HG02798 (cell line): ENCODE results near the gene STARD7.
A peak's percentile ranks its signal among the peaks of the same experiment; 100 is the strongest.
"Not testable (repeated sequence)": the region's sequence is repeated elsewhere in the genome, so short reads cannot be mapped to it uniquely, and the experiment has no call there.

Experiments used
- ATAC-seq: cut with Tn5 transposase; IDR thresholded peaks from one replicate; pipeline ENCODE4 v1.9.1; 2021; ENCODE audit warnings: mild to moderate bottlenecking; ENCODE audit not compliant: unreplicated experiment, poor library complexity

Gene STARD7

GRCh38 chr2:96236882-96237281 lies 28.3 kb upstream of the STARD7 start:
- ATAC-seq, result no peak

GRCh38 chr2:96233880-96234316 lies 25.3 kb upstream of the STARD7 start:
- peak; percentile 92 for ATAC-seq

- no peak for ATAC-seq
Measured at GRCh38 chr2:96233436-96233835, 24.8 kb upstream of the STARD7 start.

DNA sequence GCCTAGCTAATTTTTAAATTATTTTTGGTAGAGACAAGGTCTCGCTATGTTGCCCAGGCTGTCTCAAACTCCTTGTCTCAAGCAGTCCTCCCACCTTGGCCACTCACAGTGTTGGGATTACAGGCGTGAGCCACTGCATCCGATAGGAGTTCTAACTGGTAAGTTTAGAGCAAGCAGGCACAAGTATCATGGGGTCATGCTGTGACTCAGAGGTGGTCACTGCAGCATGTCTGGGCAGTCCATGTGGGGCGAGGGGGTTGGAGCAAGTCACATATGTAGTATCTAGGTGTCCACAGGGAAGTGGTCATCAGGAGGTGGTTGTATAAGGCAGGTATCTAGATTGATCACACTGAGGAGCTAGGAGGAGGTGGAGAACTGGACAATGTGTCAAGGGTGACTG lies 22.7 kb upstream of the STARD7 start:
- no peak for ATAC-seq

- peak; percentile 70 for ATAC-seq
Measured at GRCh38 chr2:96225016-96225533, 16.4 kb upstream of the STARD7 start.

- ATAC-seq, result not testable (repeated sequence)
Measured at GRCh38 chr2:96221106-96221505, 12.5 kb upstream of the STARD7 start.

DNA sequence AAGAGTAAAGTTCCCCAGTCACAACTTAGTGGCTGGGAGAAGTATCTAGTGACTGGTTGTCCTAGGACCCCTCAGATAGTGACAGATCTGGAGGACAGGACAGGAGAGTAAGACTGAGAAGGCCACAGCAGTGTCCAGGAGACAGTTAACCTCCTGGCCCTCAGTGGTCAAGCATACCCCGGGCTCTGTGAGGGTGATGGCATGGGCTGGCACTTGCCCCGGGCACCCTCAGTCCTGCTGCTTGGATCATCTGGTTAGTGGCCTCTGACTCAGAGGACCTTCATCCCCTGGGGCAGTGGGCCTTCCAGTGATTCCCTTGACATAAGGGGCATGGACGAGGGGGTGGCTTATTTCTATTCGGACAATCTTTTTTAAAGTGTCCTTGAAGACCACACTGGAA lies 11.3 kb upstream of the STARD7 start:
- not testable (repeated sequence) for ATAC-seq

- ATAC-seq, result no peak
Measured at GRCh38 chr2:96218508-96219131, 10.0 kb upstream of the STARD7 start.

- ATAC-seq, result no peak
Measured at GRCh38 chr2:96214554-96214953, 5.9 kb upstream of the STARD7 start.

DNA sequence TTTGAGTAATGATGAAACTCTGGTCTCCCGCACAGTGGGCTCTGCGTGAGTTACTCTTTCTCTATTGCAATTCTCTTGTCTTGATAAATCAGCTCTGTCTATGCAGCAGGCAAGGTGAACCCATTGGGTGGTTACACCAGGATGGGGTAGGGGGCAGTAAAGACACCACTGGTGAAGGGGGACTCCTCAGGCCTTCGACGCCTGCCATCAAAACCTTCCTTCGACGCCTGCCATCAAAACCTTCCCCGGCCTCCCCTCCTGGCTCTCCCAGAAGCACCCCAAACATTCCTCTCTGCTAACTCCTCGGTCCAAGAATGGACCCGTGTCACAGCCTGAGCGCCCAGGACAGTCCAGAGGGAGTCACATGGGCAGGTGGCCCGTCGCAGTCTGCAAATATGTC lies 4.8 kb upstream of the STARD7 start:
- ATAC-seq, result no peak

- no peak for ATAC-seq
Measured at GRCh38 chr2:96212339-96212738, 3.7 kb upstream of the STARD7 start.

DNA sequence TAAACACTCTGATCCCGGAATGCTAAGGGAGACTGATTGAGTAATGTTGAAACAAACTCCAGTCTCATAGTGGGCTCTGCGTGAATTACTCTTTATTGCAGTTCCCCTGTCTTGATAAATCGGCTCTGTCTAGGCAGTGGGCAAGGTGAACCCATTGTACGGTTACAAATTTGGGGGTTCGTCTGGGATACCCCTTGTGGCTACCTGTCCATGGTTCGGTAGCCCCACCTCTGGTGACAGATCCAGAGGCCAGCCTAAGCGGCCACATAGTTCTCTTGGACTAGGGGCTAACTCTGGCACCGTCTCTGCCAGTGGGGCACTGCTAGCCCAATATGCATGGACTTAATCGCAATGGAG lies 1.1 kb upstream of the STARD7 start:
- ATAC-seq, result no peak

DNA sequence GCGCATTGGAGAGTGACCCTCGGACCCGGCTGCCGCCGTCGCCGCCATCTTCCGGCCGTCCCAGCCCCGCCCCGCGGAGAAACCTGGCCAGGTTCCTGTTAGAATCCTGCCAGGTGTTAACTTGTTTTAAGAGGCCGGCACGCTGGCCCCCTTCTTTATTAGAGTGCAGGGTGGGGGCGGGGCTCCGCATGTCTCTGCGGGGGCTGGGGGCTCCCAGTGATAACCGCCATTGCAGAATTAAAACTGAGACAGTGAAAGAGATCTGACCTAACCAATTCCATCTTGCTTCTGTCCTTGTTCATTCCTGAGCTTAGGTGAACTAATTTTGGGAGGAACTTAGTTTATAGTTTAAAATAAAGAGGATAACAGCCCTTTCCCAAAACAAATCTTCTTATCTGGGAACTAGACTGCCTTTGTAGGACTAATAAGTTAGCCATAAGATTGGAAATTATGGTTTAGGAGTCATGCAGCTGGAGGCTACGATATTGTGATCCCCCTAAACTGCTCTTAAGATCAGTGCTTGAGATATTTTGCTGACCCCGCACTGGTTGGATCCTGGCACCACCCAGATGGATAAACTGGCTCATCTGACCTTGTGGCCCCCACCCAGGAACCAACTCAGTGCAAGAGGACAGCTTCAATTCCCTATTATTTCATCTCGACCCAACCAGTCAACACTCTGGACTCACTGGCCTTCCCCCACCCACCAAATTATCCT lies 543 bp upstream of the STARD7 start:
- ATAC-seq, result no peak

DNA sequence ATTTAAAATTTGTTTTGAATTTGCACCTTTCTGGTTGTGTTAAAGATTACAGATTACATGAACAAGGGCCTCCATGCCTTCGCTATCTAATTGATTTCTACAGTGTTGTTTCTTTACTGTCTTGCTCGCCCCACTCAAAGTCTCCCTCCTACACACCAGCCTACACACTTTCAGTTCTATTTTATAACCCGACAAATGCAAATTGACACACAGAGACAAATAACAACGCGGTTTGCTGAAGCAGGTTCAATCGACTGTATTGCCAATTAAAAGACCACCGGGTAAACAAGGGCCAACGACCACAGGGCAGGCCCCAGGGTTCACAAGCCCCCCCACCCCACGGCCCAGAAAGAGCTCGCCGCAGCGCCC lies 869 bp downstream of the STARD7 start:
- peak; percentile 11 for ATAC-seq

- no peak for ATAC-seq
Measured at GRCh38 chr2:96207073-96207773, 1.4 kb downstream of the STARD7 start.

DNA sequence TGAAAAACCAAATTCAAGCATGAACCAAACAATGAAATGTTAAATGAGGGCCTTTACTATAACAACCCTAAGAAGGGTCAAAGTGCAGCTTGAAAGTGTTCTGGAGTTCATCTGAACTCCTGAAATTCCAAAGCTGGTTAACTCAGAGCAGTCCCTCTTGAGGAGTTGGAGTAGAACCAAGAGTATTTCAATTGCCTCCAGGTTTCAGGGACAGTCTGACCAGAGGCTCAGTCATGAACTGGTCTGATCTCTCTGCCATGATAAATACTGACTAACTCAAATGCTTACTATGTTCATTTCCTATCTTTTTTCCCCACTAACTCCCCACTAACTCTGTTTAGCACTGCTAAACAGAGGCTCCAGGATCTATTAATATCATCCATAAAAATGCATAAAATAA lies 2.7 kb downstream of the STARD7 start:
- no peak for ATAC-seq

GRCh38 chr2:96204836-96205624 lies 3.6 kb downstream of the STARD7 start:
- ATAC-seq, result no peak

DNA sequence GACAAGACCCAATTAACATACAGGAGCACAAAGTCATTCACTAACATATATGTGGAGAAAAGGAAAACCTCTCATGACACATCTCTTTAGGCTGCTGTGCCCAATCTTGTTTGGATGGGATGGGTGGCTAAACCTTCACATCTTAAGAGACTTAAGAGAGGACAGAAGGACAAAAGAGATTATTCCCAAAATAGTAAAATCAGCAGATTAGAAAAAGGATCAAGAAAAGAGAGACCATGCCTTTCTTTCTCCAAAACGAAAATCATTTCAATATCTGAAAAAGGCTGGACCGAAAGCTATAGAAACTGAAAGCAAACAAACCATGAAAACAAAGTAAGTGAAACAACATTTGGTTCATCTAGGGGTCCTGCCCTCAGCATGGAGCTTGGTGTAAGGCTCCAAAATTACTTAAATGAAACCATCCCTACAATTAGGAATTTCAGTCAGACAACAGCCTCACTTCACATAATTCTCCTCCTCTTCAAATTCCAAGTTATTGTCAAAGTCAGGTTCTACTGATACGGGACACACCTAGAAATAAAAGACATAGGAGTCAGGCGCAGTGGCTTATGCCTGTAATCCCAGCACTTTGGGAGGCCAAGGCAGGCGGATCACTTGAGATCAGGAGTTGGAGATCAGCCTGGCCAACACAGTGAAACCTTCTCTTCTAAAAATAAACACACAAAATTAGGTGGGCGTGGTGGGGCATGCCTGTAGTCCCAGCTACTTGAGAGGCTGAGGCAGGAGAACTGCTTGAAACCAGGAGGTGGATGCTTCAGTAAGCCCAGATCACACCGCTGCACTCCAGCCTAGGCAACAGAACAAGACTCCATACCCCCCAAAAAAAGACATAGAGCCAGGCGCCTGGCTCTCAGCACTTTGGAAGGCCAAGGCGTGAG lies 5.2 kb downstream of the STARD7 start:
- no peak for ATAC-seq

DNA sequence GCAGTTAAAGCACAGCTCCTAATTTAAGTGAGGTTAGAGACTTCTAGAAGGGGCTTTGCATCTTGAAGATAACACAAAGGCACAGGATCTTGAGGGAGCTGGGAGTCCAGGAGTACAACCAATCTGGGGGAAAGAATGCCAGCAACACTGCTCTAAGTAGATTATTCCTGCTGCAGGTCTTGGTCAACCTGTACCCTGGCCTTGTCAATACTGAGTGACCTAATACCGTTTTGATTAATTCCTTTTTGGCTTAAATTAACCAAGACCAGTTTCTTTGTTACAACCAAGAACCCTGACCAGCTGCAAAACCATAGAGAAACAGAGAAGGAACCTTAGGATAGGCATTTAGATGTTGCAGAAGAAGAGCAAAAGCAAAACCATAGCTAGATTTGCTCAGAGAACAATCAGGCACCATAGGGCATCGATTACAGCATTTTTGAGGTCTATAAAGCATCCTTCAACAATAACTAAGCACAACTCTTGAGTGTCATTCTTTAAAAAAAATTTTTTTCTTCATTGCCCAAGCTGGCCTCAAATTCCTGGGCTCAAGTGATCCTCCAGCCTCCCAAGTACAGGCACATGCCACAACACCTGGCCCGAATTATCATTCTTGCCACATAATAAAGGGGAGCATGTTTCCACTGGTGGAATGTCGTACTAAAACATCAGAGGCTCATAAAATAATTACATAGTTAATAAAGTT lies 6.3 kb downstream of the STARD7 start:
- ATAC-seq, result no peak
